ENCODE data around the gene FGL2. TPM values are rescaled to one million over a fixed set of nuclear protein-coding genes. Genes with fewer than 3 reads are reported as not detected.
A peak's percentile ranks its signal among the peaks of the same experiment; 100 is the strongest.
"Not testable (repeated sequence)": the region's sequence is repeated elsewhere in the genome, so short reads cannot be mapped to it uniquely, and the experiment has no call there.

Gene FGL2
- total RNA-seq, 4 donors from 2014 or later, result 217 to 349 (median 305) TPM

- H3K27ac ChIP-seq (replicated peaks in 1 of 4), result peak overlapping the region; percentile 43 to 65 (median 59)
These were observed 14.6 kb downstream of the FGL2 start for GRCh38 chr7:77184990-77185389.

GRCh38 chr7:77184463-77184862, 15.2 kb downstream of the FGL2 start:
- TF ChIP-seq POLR2A (IDR thresholded peaks at IDR 0.05; ENCODE audit: low read depth) (no peak), CTCF (IDR thresholded peaks at IDR 0.05) (no peak), POLR2AphosphoS5 (IDR thresholded peaks at IDR 0.05) (no peak)
- DNase-seq (ENCODE audit: extremely low spot score), result no peak
- Histone ChIP-seq H3K4me3 (no peak overlapping the region), H3K27ac (replicated peaks in 1 of 4) (peak overlapping the region; percentile 43 to 65 (median 59)), H3K36me3 (no peaks in the 10 kb centered on the region), H3K9me3 (peaks cover 0 to 3% (median 0%) of the 10 kb centered on the region in 4 donors), H3K4me1 (peaks cover 0 to 28% (median 22%) of the 10 kb centered on the region in 4 donors), H3K27me3 (no peaks in the 10 kb centered on the region)
- intact Hi-C loops (cut with DNase I), result no loop called here

More at GRCh38 chr7:77184990-77185389, 14.6 kb downstream of the FGL2 start:
- TF ChIP-seq POLR2AphosphoS5 (IDR thresholded peaks at IDR 0.05) (no peak), POLR2A (IDR thresholded peaks at IDR 0.05; ENCODE audit: low read depth) (no peak), EP300 (IDR thresholded peaks at IDR 0.05) (no peak), CTCF (IDR thresholded peaks at IDR 0.05) (no peak)
- no peaks in the 10 kb centered on the region for H3K36me3 ChIP-seq
- H3K4me3 ChIP-seq, result no peak overlapping the region
- DNase-seq (ENCODE audit: extremely low spot score), result no peak
- no peaks in the 10 kb centered on the region for H3K27me3 ChIP-seq
- H3K4me1 ChIP-seq, result peaks cover 0 to 28% (median 22%) of the 10 kb centered on the region in 4 donors
- H3K9me3 ChIP-seq, result peaks cover 0 to 3% (median 0%) of the 10 kb centered on the region in 4 donors
- intact Hi-C loops (cut with DNase I), result no loop called here
- WGBS, result 33% methylated on average over 3 of the region's 3 CpGs

- WGBS, result 95% methylated on average over 1 of the region's 1 CpG
- no peak for DNase-seq (ENCODE audit: extremely low spot score)
- H3K4me3 ChIP-seq, result no peak overlapping the region
- no peak for TF ChIP-seq POLR2A (IDR thresholded peaks at IDR 0.05; ENCODE audit: low read depth)
- TF ChIP-seq POLR2AphosphoS5 (IDR thresholded peaks at IDR 0.05), result no peak
- no peak for TF ChIP-seq CTCF (IDR thresholded peaks at IDR 0.05)
- no peak for TF ChIP-seq EP300 (IDR thresholded peaks at IDR 0.05)
- intact Hi-C loops (cut with DNase I), result no loop called here
- H3K9me3 ChIP-seq, result peaks cover 0 to 3% (median 0%) of the 10 kb centered on the region in 4 donors
- H3K27ac ChIP-seq (replicated peaks in 1 of 4), result peak overlapping the region in 1 of 4 donors; percentile 43
- H3K27me3 ChIP-seq, result no peaks in the 10 kb centered on the region
- H3K36me3 ChIP-seq, result no peaks in the 10 kb centered on the region
- H3K4me1 ChIP-seq, result peaks cover 0 to 37% (median 28%) of the 10 kb centered on the region in 4 donors
These were observed 17.4 kb downstream of the FGL2 start for GRCh38 chr7:77182261-77182660.

- Histone ChIP-seq H3K36me3 (no peaks in the 10 kb centered on the region), H3K9me3 (peaks cover 0 to 3% (median 0%) of the 10 kb centered on the region in 4 donors), H3K4me1 (peaks cover 0 to 42% (median 32%) of the 10 kb centered on the region in 4 donors), H3K4me3 (no peak overlapping the region), H3K27me3 (no peaks in the 10 kb centered on the region), H3K27ac (replicated peaks in 1 of 4) (no peak overlapping the region)
- TF ChIP-seq EP300 (IDR thresholded peaks at IDR 0.05) (no peak), POLR2AphosphoS5 (IDR thresholded peaks at IDR 0.05) (no peak), POLR2A (IDR thresholded peaks at IDR 0.05; ENCODE audit: low read depth) (no peak), CTCF (IDR thresholded peaks at IDR 0.05) (no peak)
- intact Hi-C loops (cut with DNase I), result no loop called here
- DNase-seq (ENCODE audit: extremely low spot score), result no peak
- 84% methylated on average over 3 of the region's 3 CpGs for WGBS
These were observed 17.9 kb downstream of the FGL2 start for GRCh38 chr7:77181734-77182133.

- WGBS, result over 99% methylated on average over 4 of the region's 4 CpGs
- intact Hi-C loops (cut with DNase I), result no loop called here
These were observed 18.5 kb downstream of the FGL2 start for GRCh38 chr7:77181015-77181595.

GRCh38 chr7:77178024-77178423, 21.6 kb downstream of the FGL2 start:
- DNase-seq (ENCODE audit: extremely low spot score); H3K4me3 ChIP-seq; H3K36me3 ChIP-seq; intact Hi-C loops (cut with DNase I); H3K9me3 ChIP-seq; H3K27me3 ChIP-seq: not testable (repeated sequence)
- Histone ChIP-seq H3K27ac (replicated peaks in 1 of 4) (peak overlapping the region; percentile 38 to 69 (median 50)), H3K4me1 (peaks cover 0 to 23% (median 17%) of the 10 kb centered on the region in 4 donors)

More at GRCh38 chr7:77181015-77181595, 18.5 kb downstream of the FGL2 start:
- TF ChIP-seq POLR2AphosphoS5 (IDR thresholded peaks at IDR 0.05) (no peak), POLR2A (IDR thresholded peaks at IDR 0.05; ENCODE audit: low read depth) (no peak), CTCF (IDR thresholded peaks at IDR 0.05) (no peak), EP300 (IDR thresholded peaks at IDR 0.05) (no peak)
- H3K9me3 ChIP-seq, result peaks cover 0 to 3% (median 0%) of the 10 kb centered on the region in 4 donors
- H3K27me3 ChIP-seq, result no peaks in the 10 kb centered on the region
- peaks cover 0 to 46% (median 32%) of the 10 kb centered on the region in 4 donors for H3K4me1 ChIP-seq
- H3K4me3 ChIP-seq, result no peak overlapping the region
- H3K27ac ChIP-seq (replicated peaks in 1 of 4), result no peak overlapping the region
- H3K36me3 ChIP-seq, result no peaks in the 10 kb centered on the region
- DNase-seq (ENCODE audit: extremely low spot score), result no peak

GRCh38 chr7:77177321-77177904, 22.2 kb downstream of the FGL2 start:
- H3K27me3 ChIP-seq; H3K36me3 ChIP-seq; intact Hi-C loops (cut with DNase I); H3K9me3 ChIP-seq; H3K4me3 ChIP-seq; DNase-seq (ENCODE audit: extremely low spot score): not testable (repeated sequence)
- WGBS, result 57% methylated on average over 9 of the region's 9 CpGs
- H3K4me1 ChIP-seq, result peaks cover 0 to 23% (median 17%) of the 10 kb centered on the region in 4 donors
- peak overlapping the region; percentile 38 to 69 (median 50) for H3K27ac ChIP-seq (replicated peaks in 1 of 4)

All from esophagus muscularis mucosa (tissue), 4 donors.